Measurements from ENCODE around the gene IQCK. TPM values are rescaled to one million over a fixed set of nuclear protein-coding genes. Genes with fewer than 3 reads are reported as not detected.

The IQCK gene
- total and polyA plus RNA-seq, 10 donors = 3.6 to 19.9 (median 7.4) TPM

DNA sequence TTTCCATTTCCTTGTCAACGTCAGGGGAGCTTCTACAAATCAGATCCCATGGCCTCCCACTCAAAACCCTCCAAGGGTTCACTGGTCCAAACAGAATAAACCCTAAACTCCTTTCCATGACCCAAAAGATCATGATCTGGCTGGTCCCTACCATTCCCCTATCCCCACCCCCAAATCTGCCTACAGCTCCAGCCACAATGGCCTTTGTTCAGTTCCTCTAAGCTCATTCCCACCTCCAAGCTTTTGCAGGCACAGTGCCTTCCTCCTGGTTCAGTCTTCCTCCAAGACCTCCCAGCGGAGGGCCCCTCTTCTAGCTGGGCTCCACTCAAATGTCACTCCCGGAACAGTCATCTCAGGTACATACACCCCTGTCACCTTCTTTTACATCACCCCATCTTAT lies 164.6 kb downstream of the IQCK start:
- Histone ChIP-seq H3K4me1 (peaks cover 19 to 38% (median 34%) of the 10 kb centered on the region in 6 donors), H3K36me3 (no peaks in the 10 kb centered on the region), H3K9me3 (no peaks in the 10 kb centered on the region), H3K27ac (no peak overlapping the region), H3K4me3 (peak overlapping the region in 1 of 8 donors; percentile 70), H3K27me3 (replicated peaks in 1 of 7) (peaks cover 0 to 63% (median 31%) of the 10 kb centered on the region in 7 donors)
- intact Hi-C loops (cut with DNase I; ENCODE audit: low total_unique reads) = no loop called here
- DNase-seq = no peak
- WGBS, 5 donors = 39 to 77% (median 66%) methylated on average over 3 of the region's 3 CpGs
- TF ChIP-seq POLR2A (IDR thresholded peaks at IDR 0.05) (no peak), POLR2AphosphoS5 (IDR thresholded peaks at IDR 0.05) (no peak)
- TF ChIP-seq, protein P1, sequence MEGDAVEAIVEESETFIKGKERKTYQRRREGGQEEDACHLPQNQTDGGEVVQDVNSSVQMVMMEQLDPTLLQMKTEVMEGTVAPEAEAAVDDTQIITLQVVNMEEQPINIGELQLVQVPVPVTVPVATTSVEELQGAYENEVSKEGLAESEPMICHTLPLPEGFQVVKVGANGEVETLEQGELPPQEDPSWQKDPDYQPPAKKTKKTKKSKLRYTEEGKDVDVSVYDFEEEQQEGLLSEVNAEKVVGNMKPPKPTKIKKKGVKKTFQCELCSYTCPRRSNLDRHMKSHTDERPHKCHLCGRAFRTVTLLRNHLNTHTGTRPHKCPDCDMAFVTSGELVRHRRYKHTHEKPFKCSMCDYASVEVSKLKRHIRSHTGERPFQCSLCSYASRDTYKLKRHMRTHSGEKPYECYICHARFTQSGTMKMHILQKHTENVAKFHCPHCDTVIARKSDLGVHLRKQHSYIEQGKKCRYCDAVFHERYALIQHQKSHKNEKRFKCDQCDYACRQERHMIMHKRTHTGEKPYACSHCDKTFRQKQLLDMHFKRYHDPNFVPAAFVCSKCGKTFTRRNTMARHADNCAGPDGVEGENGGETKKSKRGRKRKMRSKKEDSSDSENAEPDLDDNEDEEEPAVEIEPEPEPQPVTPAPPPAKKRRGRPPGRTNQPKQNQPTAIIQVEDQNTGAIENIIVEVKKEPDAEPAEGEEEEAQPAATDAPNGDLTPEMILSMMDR (IDR thresholded peaks at IDR 0.05 in 8 of 11, conservative IDR thresholded peaks at IDR 0.05 in 3 of 11) = no peak

DNA sequence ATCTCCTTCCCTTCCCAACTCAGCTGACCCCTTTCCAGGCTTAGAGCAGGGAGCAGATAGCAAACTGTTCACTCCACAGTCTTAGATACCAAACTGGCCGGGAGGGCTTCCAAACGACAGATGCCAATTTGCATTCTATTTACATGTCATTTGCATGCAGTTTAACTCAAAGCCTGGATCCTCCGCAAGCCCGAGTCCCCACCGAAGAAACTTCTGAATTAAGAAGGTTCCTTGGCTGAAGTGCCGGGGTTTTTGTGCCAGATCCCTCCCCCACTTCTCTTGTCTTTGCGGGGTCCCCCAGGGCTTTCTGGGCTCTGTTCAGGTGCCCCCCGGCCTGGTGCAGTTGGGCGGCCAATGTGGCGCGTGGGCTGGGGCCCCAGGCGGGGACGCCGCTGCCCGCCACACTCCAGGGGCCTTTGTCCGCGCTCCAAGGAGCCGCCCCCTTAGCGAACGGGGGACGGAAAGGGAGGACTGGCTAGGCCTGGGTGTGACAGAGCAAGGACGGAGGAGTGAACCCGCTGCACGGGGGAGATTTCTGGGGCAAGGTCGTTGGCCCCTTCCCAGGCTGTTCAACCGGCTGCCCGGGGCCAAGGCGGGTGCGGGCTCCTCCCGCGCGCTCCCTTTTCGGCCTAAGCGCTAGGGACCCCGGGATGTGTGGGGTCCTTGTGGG lies 165.4 kb downstream of the IQCK start:
- no peaks in the 10 kb centered on the region for H3K9me3 ChIP-seq
- TF ChIP-seq, protein P1 (IDR thresholded peaks at IDR 0.05 in 8 of 11, conservative IDR thresholded peaks at IDR 0.05 in 3 of 11) = no peak
- TF ChIP-seq POLR2A (IDR thresholded peaks at IDR 0.05) = no peak
- TF ChIP-seq POLR2AphosphoS5 (IDR thresholded peaks at IDR 0.05) = peak in 2 of 3 donors; percentile 22 to 27
- H3K27ac ChIP-seq = no peak overlapping the region
- H3K27me3 ChIP-seq (replicated peaks in 1 of 7) = peaks cover 0 to 63% (median 31%) of the 10 kb centered on the region in 7 donors
- no peak for DNase-seq
- intact Hi-C loops (cut with DNase I; ENCODE audit: low total_unique reads) = no loop called here
- peak overlapping the region in 7 of 8 donors; percentile 18 to 70 (median 53) for H3K4me3 ChIP-seq
- peaks cover 19 to 38% (median 34%) of the 10 kb centered on the region in 6 donors for H3K4me1 ChIP-seq
- H3K36me3 ChIP-seq = no peaks in the 10 kb centered on the region
- WGBS, 5 donors = 3 to 5% (median 5%) methylated on average over 29 to 35 of the region's 35 CpGs

DNA sequence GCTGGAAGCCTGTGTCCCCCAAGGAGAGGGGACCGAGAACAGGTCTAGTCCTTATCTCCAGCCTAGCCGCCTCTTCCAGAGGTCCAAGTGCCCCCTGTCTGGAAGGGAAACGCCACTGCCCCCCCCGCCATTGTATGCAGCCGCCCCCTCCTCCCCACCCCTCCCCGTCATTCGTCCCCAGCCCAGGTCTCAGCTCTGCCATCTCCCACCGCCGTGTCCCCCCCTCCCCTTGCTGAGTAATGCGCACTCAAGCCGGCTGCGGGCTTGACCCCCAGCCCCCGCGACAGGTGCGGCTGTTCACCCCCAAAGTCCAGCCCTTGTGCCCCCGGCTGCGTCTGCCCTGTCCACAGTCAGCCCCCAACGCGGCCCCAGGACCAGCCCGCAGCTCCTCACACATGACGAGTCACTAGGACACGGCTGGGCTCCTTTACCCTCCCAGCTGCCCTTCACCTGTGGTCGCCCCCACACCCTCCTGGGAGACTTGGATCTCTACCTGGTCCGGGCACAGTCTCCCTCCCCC lies 166.0 kb downstream of the IQCK start:
- Histone ChIP-seq H3K27ac (no peak overlapping the region), H3K36me3 (no peaks in the 10 kb centered on the region), H3K27me3 (replicated peaks in 1 of 7) (peaks cover 0 to 60% (median 31%) of the 10 kb centered on the region in 7 donors), H3K4me1 (peaks cover 19 to 38% (median 34%) of the 10 kb centered on the region in 6 donors), H3K9me3 (no peaks in the 10 kb centered on the region), H3K4me3 (peak overlapping the region; percentile 39 to 70 (median 52))
- 0 to 4% (median 2%) methylated on average over 12 to 24 of the region's 24 CpGs for WGBS, 5 donors
- TF ChIP-seq POLR2A (IDR thresholded peaks at IDR 0.05) (no peak), POLR2AphosphoS5 (IDR thresholded peaks at IDR 0.05) (no peak)
- TF ChIP-seq, protein P1 (IDR thresholded peaks at IDR 0.05 in 8 of 11, conservative IDR thresholded peaks at IDR 0.05 in 3 of 11) = no peak
- DNase-seq = peak; percentile 74
- intact Hi-C loops (cut with DNase I; ENCODE audit: low total_unique reads) = no loop called here
